GM21576 (cell line): ENCODE results near the gene OR4M1.
"Not testable (repeated sequence)": the region's sequence is repeated elsewhere in the genome, so short reads cannot be mapped to it uniquely, and the experiment has no call there.

Experiments used
- ATAC-seq: cut with Tn5 transposase; IDR thresholded peaks from one replicate; pipeline ENCODE4 v1.9.1; 2021; ENCODE audit warnings: mild to moderate bottlenecking, moderate library complexity; ENCODE audit not compliant: unreplicated experiment

Gene OR4M1

DNA sequence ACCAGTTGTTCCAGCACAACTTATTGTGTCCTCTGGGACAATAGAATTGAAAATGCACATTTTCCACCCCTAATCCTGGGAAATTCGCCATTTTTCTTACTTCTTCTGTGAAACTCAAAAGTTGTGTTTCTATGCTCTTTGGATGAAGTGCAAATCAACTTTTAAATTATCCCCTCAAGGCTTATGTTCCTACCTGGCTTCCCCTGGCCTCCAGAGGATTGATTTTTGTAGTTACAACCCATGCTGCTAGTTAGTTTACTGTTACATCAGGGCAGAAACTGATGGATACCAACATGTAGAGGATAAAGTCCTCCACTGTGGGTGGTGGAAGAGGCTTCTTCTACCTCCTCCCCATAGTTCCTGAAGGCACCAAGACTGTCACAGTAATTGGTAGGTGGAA lies at the start of gene OR4M1:
TSS of gene OR4M1 (plus strand) at position 301 of the 400 bp plus-strand sequence. CDS start 6,819 bp downstream, outside the sequence.
- not testable (repeated sequence) for ATAC-seq

- no peak for ATAC-seq
Observed at GRCh38 chr14:19729359-19729758, 43.9 kb upstream of the OR4M1 start.

- ATAC-seq = no peak
Observed at GRCh38 chr14:19729763-19730162, 43.5 kb upstream of the OR4M1 start.

DNA sequence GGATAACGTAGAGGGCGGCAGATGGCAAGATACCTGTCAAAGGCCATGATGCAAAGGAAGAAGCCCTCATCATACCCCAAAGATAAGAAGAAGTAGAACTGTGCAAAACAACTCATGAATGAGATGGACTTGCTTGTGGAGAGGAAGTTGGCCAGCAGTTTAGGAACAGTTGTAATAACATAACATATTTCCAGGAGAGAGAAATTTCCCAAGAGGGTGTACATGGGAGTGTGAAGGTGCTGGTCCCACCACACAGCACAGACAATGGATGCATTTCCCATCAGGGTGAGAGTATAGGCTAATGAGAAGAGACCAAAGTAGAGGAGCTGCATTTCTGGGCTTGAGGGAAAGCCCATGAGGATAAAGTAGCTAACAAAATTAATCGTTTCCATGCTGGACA lies 39.4 kb upstream of the OR4M1 start:
- ATAC-seq = not testable (repeated sequence)

DNA sequence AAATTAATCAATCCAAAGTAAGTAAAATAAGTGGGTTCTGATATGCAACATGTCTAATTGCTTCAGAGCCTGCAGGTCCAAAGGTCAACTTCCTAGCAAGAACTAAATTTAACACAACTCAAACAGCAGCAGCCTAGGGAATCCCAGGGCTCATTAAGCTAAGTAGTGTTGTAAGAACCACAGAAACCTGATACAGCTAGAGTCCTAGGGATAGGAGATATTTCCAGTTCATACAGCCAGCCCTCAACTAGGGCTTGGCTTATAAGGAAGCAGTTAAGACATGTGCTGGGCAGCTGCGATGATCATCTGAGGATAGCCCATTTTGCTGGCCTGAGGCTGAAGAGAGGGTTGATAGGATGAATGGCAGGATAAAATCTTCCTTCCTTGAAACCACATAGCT lies 30.0 kb upstream of the OR4M1 start, which contains the start of gene OR4Q3:
TSS of gene OR4Q3 (plus strand) at position 316 of the 400 bp plus-strand sequence.
- ATAC-seq = no peak

GRCh38 chr14:19752316-19752715 lies 21.0 kb upstream of the OR4M1 start:
- not testable (repeated sequence) for ATAC-seq

- ATAC-seq = no peak
Observed at GRCh38 chr14:19754172-19754571, 19.1 kb upstream of the OR4M1 start.

DNA sequence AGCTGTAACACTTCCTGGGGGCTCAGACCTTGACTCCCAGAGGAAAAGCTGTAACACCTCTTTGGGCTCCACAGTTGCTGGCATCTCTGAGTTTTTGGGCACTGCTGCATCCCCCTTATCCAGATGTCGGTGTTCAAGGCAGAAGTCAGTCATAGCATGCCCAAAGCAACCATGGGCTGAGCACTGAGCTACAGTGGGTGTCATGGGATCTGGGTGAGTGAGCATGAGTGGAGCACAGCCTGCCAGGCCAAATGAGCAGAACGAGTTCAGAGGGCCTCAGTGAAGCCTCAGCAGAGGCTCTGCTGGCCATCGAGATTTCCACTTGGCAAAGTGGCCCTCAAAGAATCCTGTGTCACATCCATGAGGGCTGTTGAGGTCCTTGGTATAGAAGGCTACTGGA lies 1.8 kb upstream of the OR4M1 start:
- ATAC-seq = not testable (repeated sequence)

DNA sequence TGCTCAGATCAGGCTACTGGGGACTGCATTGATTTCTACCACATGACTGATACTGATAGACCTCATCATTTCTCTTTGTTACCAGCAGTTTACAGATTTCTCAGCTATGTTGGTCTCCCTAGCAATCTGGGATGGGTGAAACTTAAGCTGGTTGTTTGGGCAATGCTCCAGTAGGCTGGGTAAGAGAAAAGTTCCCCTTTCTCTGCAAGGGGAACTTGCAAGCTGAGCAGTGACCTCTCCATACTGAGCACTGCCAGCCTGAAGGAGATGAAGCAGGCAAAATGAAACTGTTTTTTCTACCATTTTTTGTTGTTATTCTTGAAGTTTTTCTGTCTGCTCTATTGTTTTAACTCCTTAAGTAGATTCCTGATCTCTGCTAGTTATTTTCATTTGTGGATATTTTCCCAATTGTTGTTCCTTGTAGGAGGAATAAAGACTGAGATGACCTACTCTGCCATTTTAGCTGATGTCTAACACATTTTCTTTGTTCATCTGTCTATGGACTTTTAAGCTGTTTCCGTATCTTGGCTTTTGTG lies 1.3 kb upstream of the OR4M1 start:
- ATAC-seq = no peak

GRCh38 chr14:19772454-19772853 lies 850 bp upstream of the OR4M1 start:
- ATAC-seq = not testable (repeated sequence)

- no peak for ATAC-seq
Observed at GRCh38 chr14:19775587-19775986, 2.3 kb downstream of the OR4M1 start.

GRCh38 chr14:19785848-19786247 lies 12.5 kb downstream of the OR4M1 start:
- not testable (repeated sequence) for ATAC-seq

GRCh38 chr14:19787318-19787717 lies 14.0 kb downstream of the OR4M1 start:
- not testable (repeated sequence) for ATAC-seq

GRCh38 chr14:19788150-19788549 lies 14.8 kb downstream of the OR4M1 start:
- not testable (repeated sequence) for ATAC-seq

GRCh38 chr14:19796520-19797108 lies 23.3 kb downstream of the OR4M1 start:
- not testable (repeated sequence) for ATAC-seq

GRCh38 chr14:19799880-19800279 lies 26.6 kb downstream of the OR4M1 start:
- ATAC-seq = no peak

- ATAC-seq = no peak
Observed at GRCh38 chr14:19800282-19801117, 27.2 kb downstream of the OR4M1 start.

GRCh38 chr14:19801118-19801464 lies 27.8 kb downstream of the OR4M1 start:
- ATAC-seq = no peak

GRCh38 chr14:19803470-19803869 lies 30.2 kb downstream of the OR4M1 start, which contains the start of gene OR4N2:
Gene OR4N2 (plus strand): TSS chr14:19803770. CDS start chr14:19827449, 23,679 bp downstream.
- not testable (repeated sequence) for ATAC-seq

DNA sequence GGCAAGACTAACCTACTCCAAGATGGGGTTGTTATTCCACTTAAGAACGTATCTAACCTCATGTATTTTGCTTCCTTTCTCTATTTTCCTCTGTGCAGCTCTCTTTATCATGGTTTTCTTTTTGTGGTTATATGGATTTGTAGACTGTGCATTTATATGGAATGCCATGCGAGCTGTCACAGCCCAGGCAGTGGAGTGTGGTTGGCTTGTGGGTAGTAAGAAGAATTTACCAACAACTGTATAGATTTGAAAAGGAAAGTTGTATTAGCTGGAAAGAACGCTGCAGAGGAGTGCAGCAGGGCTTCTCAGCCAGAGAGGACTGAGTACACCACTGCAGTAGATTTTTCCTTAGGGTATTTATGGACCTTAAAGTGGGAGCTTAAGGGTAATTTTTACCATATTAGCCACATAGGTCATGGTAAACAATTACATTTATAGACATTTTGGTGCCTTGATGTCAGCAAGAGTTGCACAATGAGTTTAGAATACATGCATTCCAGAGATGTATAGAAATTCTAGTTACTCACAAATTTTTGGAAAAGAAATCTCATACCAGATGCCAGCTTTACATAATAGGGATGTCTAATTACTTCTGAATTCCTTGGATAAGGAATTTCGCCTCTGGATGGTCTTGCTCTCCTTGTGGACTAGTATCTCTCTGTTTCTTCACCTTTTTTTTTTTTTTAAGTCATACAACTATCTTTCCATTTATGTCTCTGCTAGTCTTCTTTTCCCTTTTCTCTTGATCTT lies 40.0 kb downstream of the OR4M1 start:
- not testable (repeated sequence) for ATAC-seq

GRCh38 chr14:19819879-19820278 lies 46.6 kb downstream of the OR4M1 start:
- ATAC-seq = not testable (repeated sequence)
